ENCODE measurements around the gene PDCD10.

- no peak for TF ChIP-seq SIN3A (IDR thresholded peaks at IDR 0.05; ENCODE audit: borderline replicate concordance, low read depth, low read length)
- no peak for TF ChIP-seq SMC3 (IDR thresholded peaks at IDR 0.05; ENCODE audit: low read depth, low read length)
- no peak for TF ChIP-seq MAX (IDR thresholded peaks at IDR 0.05; ENCODE audit: low read depth)
- no peak for TF ChIP-seq CTCF (IDR thresholded peaks at IDR 0.05)
- TF ChIP-seq FOXJ3 (CRISPR knock-in tag; IDR thresholded peaks at IDR 0.05), result no peak
- no peak for TF ChIP-seq FOXM1 (IDR thresholded peaks at IDR 0.05; ENCODE audit: low read depth)
- TF ChIP-seq GABPA (IDR thresholded peaks at IDR 0.05; ENCODE audit: low read depth), result no peak
- no peak for TF ChIP-seq CHD2 (IDR thresholded peaks at IDR 0.05; ENCODE audit: low read length, partially characterized antibody)
- TF ChIP-seq YY1 (IDR thresholded peaks at IDR 0.05; ENCODE audit: low read depth), result no peak
- TF ChIP-seq EP300 (IDR thresholded peaks at IDR 0.05; ENCODE audit: borderline replicate concordance in 1 of 2, low read depth in 1 of 2, low read length in 1 of 2), result no peak
- TF ChIP-seq TCF12 (IDR thresholded peaks at IDR 0.05), result no peak
- no peak for TF ChIP-seq TAF1 (IDR thresholded peaks at IDR 0.05; ENCODE audit: borderline replicate concordance, low read depth, low read length)
Observed at GRCh38 chr3:167650459-167650858, 84.2 kb downstream of the PDCD10 start.
